Colonic mucosa (tissue), 4 donors: ENCODE measurements around the gene CRK. TPM values are rescaled to one million over a fixed set of nuclear protein-coding genes. Genes with fewer than 3 reads are reported as not detected.
"Not testable (repeated sequence)": the region's sequence is repeated elsewhere in the genome, so short reads cannot be mapped to it uniquely, and the experiment has no call there.

Source experiments
- DNase-seq: peaks from one replicate; pipeline ENCODE4 v3.0.0-alpha.2; 2020
- H3K27ac ChIP-seq: fragments of 200-600 bp; one replicate; pipeline ENCODE4 v1.8.0; 2021
- H3K27me3 ChIP-seq: fragments of 200-600 bp; one replicate; pipeline ENCODE4 v1.8.0; 2021
- H3K36me3 ChIP-seq: fragments of 200-600 bp; one replicate; pipeline ENCODE4 v1.8.0; 2021
- H3K4me1 ChIP-seq: fragments of 200-600 bp; one replicate; pipeline ENCODE4 v1.8.0; 2021; ENCODE audit warnings: mild to moderate bottlenecking
- H3K4me3 ChIP-seq: fragments of 200-600 bp; one replicate; pipeline ENCODE4 v1.8.0; 2021
- H3K9ac ChIP-seq, 2 donors: one replicate each; pipeline ENCODE4 v1.7.0; 2013; ENCODE audit warnings: control low read depth in 2 of 2, low read depth in 2 of 2, low read length in 2 of 2
- H3K9me3 ChIP-seq: fragments of 200-600 bp; one replicate; pipeline ENCODE4 v1.8.0; 2021
- CTCF ChIP-seq: fragments of 200-600 bp; IDR thresholded peaks from one replicate; pipeline ENCODE4 v1.8.0; 2022; ENCODE audit warnings: antibody characterized with exemption, mild to moderate bottlenecking
- intact Hi-C: fragments of 100-400 bp; cut with DNase I; formaldehyde crosslinking; loops from one replicate; pipeline ENCODE4 v1.14.1; 2022
- total RNA-seq, 2 donors: library from RNA; stranded (reverse); fragmentation: NEBNext Ultra II Directional in 1 of 2; extraction: Animal tissue kit (Norgen Biotek cat#: 25700) in 1 of 2; gene quantifications; one replicate each; pipeline ENCODE4 v1.2.1, GENCODE V29; 2021
- donor health status: healthy.
- donor health status: DM: no; HTN: no; CAD: no.
- donor health status: DM: no; HTN: no; CAD: no.

Gene CRK
- total RNA-seq, 2 donors from 2014 or later: 74.5 to 82.0 TPM

GRCh38 chr17:1420163-1420562, 35.9 kb downstream of the CRK start:
- no peaks in the 10 kb centered on the region for H3K36me3 ChIP-seq
- no peaks in the 10 kb centered on the region for H3K4me1 ChIP-seq
- H3K9ac ChIP-seq: no peak overlapping the region
- no peak overlapping the region for H3K4me3 ChIP-seq
- no peak for DNase-seq
- no peak for TF ChIP-seq CTCF
- no peaks in the 10 kb centered on the region for H3K27me3 ChIP-seq
- no peak overlapping the region for H3K27ac ChIP-seq
- intact Hi-C loops: no loop called here
- no peaks in the 10 kb centered on the region for H3K9me3 ChIP-seq

GRCh38 chr17:1418476-1418875, 37.6 kb downstream of the CRK start:
- H3K4me1 ChIP-seq, H3K9ac ChIP-seq, H3K36me3 ChIP-seq, DNase-seq, H3K27me3 ChIP-seq, H3K4me3 ChIP-seq, H3K27ac ChIP-seq, intact Hi-C loops, H3K9me3 ChIP-seq: not testable (repeated sequence)

- no peak overlapping the region for H3K27ac ChIP-seq
- H3K9ac ChIP-seq: no peak overlapping the region
- TF ChIP-seq CTCF: no peak
- H3K27me3 ChIP-seq: no peaks in the 10 kb centered on the region
- H3K4me1 ChIP-seq: no peaks in the 10 kb centered on the region
- intact Hi-C loops: no loop called here
- no peaks in the 10 kb centered on the region for H3K36me3 ChIP-seq
- no peak for DNase-seq
- H3K9me3 ChIP-seq: no peaks in the 10 kb centered on the region
- H3K4me3 ChIP-seq: no peak overlapping the region
Observed at GRCh38 chr17:1416414-1416813, 39.6 kb downstream of the CRK start.

GRCh38 chr17:1414634-1415033, 41.4 kb downstream of the CRK start:
- Histone ChIP-seq H3K4me3 (no peak overlapping the region), H3K9me3 (no peaks in the 10 kb centered on the region), H3K4me1 (no peaks in the 10 kb centered on the region), H3K36me3 (no peaks in the 10 kb centered on the region), H3K27ac (no peak overlapping the region), H3K27me3 (no peaks in the 10 kb centered on the region), H3K9ac (no peak overlapping the region)
- intact Hi-C loops: no loop called here
- DNase-seq: no peak
- no peak for TF ChIP-seq CTCF

GRCh38 chr17:1414001-1414574, 41.9 kb downstream of the CRK start:
- Histone ChIP-seq H3K9ac (no peak overlapping the region), H3K36me3 (no peaks in the 10 kb centered on the region), H3K27ac (no peak overlapping the region), H3K27me3 (no peaks in the 10 kb centered on the region), H3K9me3 (no peaks in the 10 kb centered on the region), H3K4me1 (no peaks in the 10 kb centered on the region), H3K4me3 (no peak overlapping the region)
- DNase-seq: no peak
- intact Hi-C loops: no loop called here
- TF ChIP-seq CTCF: no peak

GRCh38 chr17:1413281-1413791, 42.7 kb downstream of the CRK start:
- no peak overlapping the region for H3K4me3 ChIP-seq
- no peak overlapping the region for H3K9ac ChIP-seq
- H3K4me1 ChIP-seq: no peaks in the 10 kb centered on the region
- intact Hi-C loops: no loop called here
- TF ChIP-seq CTCF: no peak
- no peak overlapping the region for H3K27ac ChIP-seq
- H3K36me3 ChIP-seq: no peaks in the 10 kb centered on the region
- H3K27me3 ChIP-seq: no peaks in the 10 kb centered on the region
- DNase-seq: peak; percentile 38
- no peaks in the 10 kb centered on the region for H3K9me3 ChIP-seq
